COLO829 (cell line): Measurements from ENCODE around the gene TSHR.

Source experiments
- DNase-seq: peaks from one replicate; pipeline ENCODE4 v3.0.0; 2012; ENCODE audit warnings: low spot score

Gene TSHR

GRCh38 chr14:81137316-81137715, 181.9 kb downstream of the TSHR start:
- peak; percentile 53 for DNase-seq

GRCh38 chr14:81138429-81138828, 183.0 kb downstream of the TSHR start:
- DNase-seq: no peak

- DNase-seq: no peak
Observed at GRCh38 chr14:81141426-81141825, 186.0 kb downstream of the TSHR start.

GRCh38 chr14:81143793-81144192, 188.4 kb downstream of the TSHR start:
- DNase-seq: no peak

- no peak for DNase-seq
Observed at GRCh38 chr14:81144824-81145603, 189.6 kb downstream of the TSHR start.

- DNase-seq: no peak
Observed at GRCh38 chr14:81147140-81147897, 191.9 kb downstream of the TSHR start.

- no peak for DNase-seq
Observed at GRCh38 chr14:81148635-81149034, 193.2 kb downstream of the TSHR start.

GRCh38 chr14:81153187-81153586, 197.8 kb downstream of the TSHR start:
- DNase-seq: no peak

GRCh38 chr14:81157431-81157830, 202.0 kb downstream of the TSHR start:
- DNase-seq: peak; percentile 89

GRCh38 chr14:81161088-81161487, 205.7 kb downstream of the TSHR start:
- DNase-seq: no peak

GRCh38 chr14:81161749-81162148, 206.3 kb downstream of the TSHR start:
- no peak for DNase-seq

GRCh38 chr14:81162941-81163340, 207.5 kb downstream of the TSHR start:
- DNase-seq: no peak

GRCh38 chr14:81164167-81164774, 208.8 kb downstream of the TSHR start:
- DNase-seq: peak; percentile 90

GRCh38 chr14:81165188-81165587, 209.8 kb downstream of the TSHR start:
- DNase-seq: no peak

GRCh38 chr14:81166121-81166520, 210.7 kb downstream of the TSHR start:
- peak; percentile 88 for DNase-seq

GRCh38 chr14:81169267-81169666, 213.8 kb downstream of the TSHR start:
- no peak for DNase-seq

- DNase-seq: no peak
Observed at GRCh38 chr14:81169711-81170103, 214.3 kb downstream of the TSHR start.

GRCh38 chr14:81170104-81170828, 214.8 kb downstream of the TSHR start:
- peak; percentile 87 for DNase-seq

GRCh38 chr14:81170829-81171195, 215.4 kb downstream of the TSHR start:
- no peak for DNase-seq

GRCh38 chr14:81172353-81172752, 216.9 kb downstream of the TSHR start:
- no peak for DNase-seq

- no peak for DNase-seq
Observed at GRCh38 chr14:81172881-81173280, 217.5 kb downstream of the TSHR start.

GRCh38 chr14:81176241-81176640, 220.8 kb downstream of the TSHR start:
- no peak for DNase-seq
